RWPE2 (cell line): Measurements from ENCODE around the gene ENOX1.

Experiments used
- ATAC-seq: fragments of 200-7000 bp; cut with Tn5 transposase; 3 replicates; pipeline ENCODE4 v1.9.1; 2021; ENCODE audit warnings: low read depth
- DNase-seq: peaks from one replicate; pipeline ENCODE4 v3.0.0-alpha.2; 2020; ENCODE audit warnings: low spot score
- H3K27ac ChIP-seq: fragments of 450-650 bp; 2 replicates; pipeline ENCODE4 v1.5.1; 2017; ENCODE audit warnings: mild to moderate bottlenecking; ENCODE audit not compliant: poor library complexity, severe bottlenecking
- H3K27me3 ChIP-seq: fragments of 250-450 bp; sonication (Bioruptor Pico); 2 replicates; pipeline ENCODE4 v1.5.1; 2021; ENCODE audit warnings: mild to moderate bottlenecking, moderate library complexity; ENCODE audit not compliant: insufficient read depth, poor library complexity, severe bottlenecking
- H3K36me3 ChIP-seq: fragments of 250-450 bp; sonication (Bioruptor Pico); 2 replicates; pipeline ENCODE4 v1.5.1; 2020; ENCODE audit warnings: low read depth, mild to moderate bottlenecking, moderate library complexity
- H3K4me1 ChIP-seq: fragments of 250-450 bp; sonication (Bioruptor Pico); 2 replicates; pipeline ENCODE4 v1.5.1; 2021; ENCODE audit warnings: mild to moderate bottlenecking, moderate library complexity; ENCODE audit not compliant: insufficient read depth, poor library complexity, severe bottlenecking
- H3K4me3 ChIP-seq: fragments of 250-450 bp; sonication (Bioruptor Pico); 2 replicates; pipeline ENCODE4 v1.5.1; 2021; ENCODE audit warnings: mild to moderate bottlenecking, moderate library complexity; ENCODE audit not compliant: severe bottlenecking
- H3K9me3 ChIP-seq: fragments of 250-450 bp; sonication (Bioruptor Pico); 2 replicates; pipeline ENCODE4 v1.5.1; 2021; ENCODE audit warnings: mild to moderate bottlenecking, moderate library complexity; ENCODE audit not compliant: severe bottlenecking
- CTCF ChIP-seq: fragments of 450-650 bp; IDR thresholded peaks from one replicate; pipeline ENCODE4 v1.5.1; 2017; ENCODE audit warnings: mild to moderate bottlenecking, moderate library complexity; ENCODE audit not compliant: poor library complexity, severe bottlenecking

Gene ENOX1

GRCh38 chr13:43512221-43512620 lies 274.6 kb downstream of the ENOX1 start:
- H3K27me3 ChIP-seq: no peaks in the 10 kb centered on the region
- H3K4me3 ChIP-seq: no peak overlapping the region
- no peak for TF ChIP-seq CTCF
- H3K4me1 ChIP-seq: no peaks in the 10 kb centered on the region
- ATAC-seq: no peak
- no peak for DNase-seq
- no peak overlapping the region for H3K27ac ChIP-seq
- H3K36me3 ChIP-seq: no peaks in the 10 kb centered on the region
- H3K9me3 ChIP-seq: no peaks in the 10 kb centered on the region

GRCh38 chr13:43510956-43511901 lies 275.5 kb downstream of the ENOX1 start:
- H3K9me3 ChIP-seq: no peaks in the 10 kb centered on the region
- TF ChIP-seq CTCF: no peak
- H3K27me3 ChIP-seq: no peaks in the 10 kb centered on the region
- no peak for DNase-seq
- no peak overlapping the region for H3K4me3 ChIP-seq
- H3K4me1 ChIP-seq: no peaks in the 10 kb centered on the region
- no peaks in the 10 kb centered on the region for H3K36me3 ChIP-seq
- no peak overlapping the region for H3K27ac ChIP-seq
- no peak for ATAC-seq

- no peak overlapping the region for H3K4me3 ChIP-seq
- no peaks in the 10 kb centered on the region for H3K27me3 ChIP-seq
- H3K36me3 ChIP-seq: no peaks in the 10 kb centered on the region
- DNase-seq: no peak
- no peaks in the 10 kb centered on the region for H3K9me3 ChIP-seq
- TF ChIP-seq CTCF: no peak
- no peaks in the 10 kb centered on the region for H3K4me1 ChIP-seq
- no peak overlapping the region for H3K27ac ChIP-seq
- no peak for ATAC-seq
These were observed 291.0 kb downstream of the ENOX1 start for GRCh38 chr13:43495732-43496131.

- TF ChIP-seq CTCF: no peak
- H3K27ac ChIP-seq: no peak overlapping the region
- no peaks in the 10 kb centered on the region for H3K9me3 ChIP-seq
- no peak for DNase-seq
- H3K36me3 ChIP-seq: no peaks in the 10 kb centered on the region
- no peaks in the 10 kb centered on the region for H3K27me3 ChIP-seq
- ATAC-seq: no peak
- no peaks in the 10 kb centered on the region for H3K4me1 ChIP-seq
- H3K4me3 ChIP-seq: no peak overlapping the region
These were observed 292.6 kb downstream of the ENOX1 start for GRCh38 chr13:43494206-43494605.

GRCh38 chr13:43493496-43494000 lies 293.2 kb downstream of the ENOX1 start:
- Histone ChIP-seq H3K36me3 (no peaks in the 10 kb centered on the region), H3K27me3 (no peaks in the 10 kb centered on the region), H3K27ac (no peak overlapping the region), H3K9me3 (no peaks in the 10 kb centered on the region), H3K4me1 (no peaks in the 10 kb centered on the region), H3K4me3 (no peak overlapping the region)
- DNase-seq (no peak), ATAC-seq (no peak)
- TF ChIP-seq CTCF: no peak
